Measurements from ENCODE around the gene CD207. TPM values are rescaled to one million over a fixed set of nuclear protein-coding genes. Genes with fewer than 3 reads are reported as not detected.

Gene CD207
- total and polyA plus RNA-seq, 8 donors, result 0.46 to 1.4 TPM; not detected in 6

- H3K4me1 ChIP-seq, result no peaks in the 10 kb centered on the region
- no peak overlapping the region for H3K27ac ChIP-seq
- TF ChIP-seq POLR2A (IDR thresholded peaks at IDR 0.05), result no peak
- no peak for DNase-seq
- no peak overlapping the region for H3K4me3 ChIP-seq
- no peaks in the 10 kb centered on the region for H3K9me3 ChIP-seq
- intact Hi-C loops (cut with DNase I; ENCODE audit: low total_unique reads), result no loop called here
- peaks cover 0 to 16% (median 0%) of the 10 kb centered on the region in 3 donors for H3K27me3 ChIP-seq
- 77 to 95% (median 84%) methylated on average over 4 to 5 of the region's 5 CpGs for WGBS, 5 donors
- no peaks in the 10 kb centered on the region for H3K36me3 ChIP-seq
Measured at GRCh38 chr2:70823249-70823648, 12.4 kb downstream of the CD207 start.

GRCh38 chr2:70822843-70823242 is 12.8 kb downstream of the CD207 start:
- intact Hi-C loops (cut with DNase I; ENCODE audit: low total_unique reads), result no loop called here
- DNase-seq, result no peak
- 54 to 91% (median 77%) methylated on average over 8 of the region's 8 CpGs for WGBS, 5 donors
- peaks cover 0 to 16% (median 0%) of the 10 kb centered on the region in 3 donors for H3K27me3 ChIP-seq
- H3K4me1 ChIP-seq, result no peaks in the 10 kb centered on the region
- TF ChIP-seq POLR2A (IDR thresholded peaks at IDR 0.05) (no peak), EP300 (IDR thresholded peaks at IDR 0.05) (no peak)
- H3K36me3 ChIP-seq, result no peaks in the 10 kb centered on the region
- H3K27ac ChIP-seq, result no peak overlapping the region
- H3K4me3 ChIP-seq, result no peak overlapping the region
- H3K9me3 ChIP-seq, result no peaks in the 10 kb centered on the region

GRCh38 chr2:70820499-70820898 is 15.1 kb downstream of the CD207 start, which contains the start of gene CLEC4F:
CLEC4F (minus strand) TSS chr2:70820599; CDS start chr2:70820523, 76 bp downstream.
- DNase-seq, result no peak
- TF ChIP-seq POLR2A (IDR thresholded peaks at IDR 0.05), result no peak
- no peak for TF ChIP-seq POLR2AphosphoS5 (IDR thresholded peaks at IDR 0.05)
- TF ChIP-seq EP300 (IDR thresholded peaks at IDR 0.05), result no peak
- TF ChIP-seq CTCF (IDR thresholded peaks at IDR 0.05), result no peak
- Histone ChIP-seq H3K36me3 (no peaks in the 10 kb centered on the region), H3K4me1 (no peaks in the 10 kb centered on the region), H3K4me3 (no peak within 1 kb of the TSS), H3K27ac (no peak within 1 kb of the TSS), H3K27me3 (peaks cover 0 to 16% (median 0%) of the 10 kb centered on the region in 3 donors), H3K9me3 (no peaks in the 10 kb centered on the region)
- WGBS, 5 donors, result 63 to 71% (median 69%) methylated on average over 7 of the region's 7 CpGs
- intact Hi-C loops (cut with DNase I; ENCODE audit: low total_unique reads), result no loop called here

DNA sequence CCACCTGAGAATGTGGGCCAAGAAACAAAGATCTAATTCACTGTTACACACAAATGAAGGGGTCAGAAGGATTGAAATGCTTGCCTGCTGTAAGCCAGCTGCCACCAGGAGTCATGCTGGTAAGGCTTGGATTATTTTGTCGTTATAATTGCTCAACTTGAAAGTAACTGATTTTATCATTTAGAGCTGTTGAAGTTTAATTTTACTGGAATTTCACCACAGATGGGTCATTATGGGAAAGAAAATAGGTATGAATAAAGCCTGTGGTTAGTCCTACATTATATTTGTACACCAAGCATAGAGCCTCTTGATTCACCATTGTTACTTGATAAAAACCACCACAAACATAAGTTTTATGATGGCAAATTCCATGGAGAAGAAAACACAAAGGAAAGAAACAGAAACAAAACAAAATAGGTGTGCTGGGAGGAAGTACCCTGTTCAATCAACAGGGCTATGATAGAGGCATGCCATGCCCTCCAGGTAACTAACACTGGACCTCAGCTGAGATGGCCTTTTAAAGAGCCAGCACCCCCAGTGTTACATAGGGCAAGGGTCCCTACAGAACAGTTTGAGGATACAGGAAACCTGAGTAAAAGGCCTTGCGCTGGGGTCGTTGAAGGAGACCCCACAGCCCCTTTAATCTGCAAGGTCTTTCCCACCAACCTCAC is 18.2 kb downstream of the CD207 start:
- intact Hi-C loops (cut with DNase I; ENCODE audit: low total_unique reads), result no loop called here
- H3K27me3 ChIP-seq, result peaks cover 0 to 21% (median 0%) of the 10 kb centered on the region in 3 donors
- no peak for DNase-seq
- H3K4me3 ChIP-seq, result no peak overlapping the region
- TF ChIP-seq POLR2AphosphoS5 (IDR thresholded peaks at IDR 0.05) (no peak), POLR2A (IDR thresholded peaks at IDR 0.05) (no peak), CTCF (IDR thresholded peaks at IDR 0.05) (no peak), EP300 (IDR thresholded peaks at IDR 0.05) (no peak)
- no peak overlapping the region for H3K27ac ChIP-seq
- WGBS, 5 donors, result 81 to 86% (median 85%) methylated on average over 3 of the region's 3 CpGs
- H3K4me1 ChIP-seq, result no peaks in the 10 kb centered on the region
- no peaks in the 10 kb centered on the region for H3K36me3 ChIP-seq
- H3K9me3 ChIP-seq, result no peaks in the 10 kb centered on the region

DNA sequence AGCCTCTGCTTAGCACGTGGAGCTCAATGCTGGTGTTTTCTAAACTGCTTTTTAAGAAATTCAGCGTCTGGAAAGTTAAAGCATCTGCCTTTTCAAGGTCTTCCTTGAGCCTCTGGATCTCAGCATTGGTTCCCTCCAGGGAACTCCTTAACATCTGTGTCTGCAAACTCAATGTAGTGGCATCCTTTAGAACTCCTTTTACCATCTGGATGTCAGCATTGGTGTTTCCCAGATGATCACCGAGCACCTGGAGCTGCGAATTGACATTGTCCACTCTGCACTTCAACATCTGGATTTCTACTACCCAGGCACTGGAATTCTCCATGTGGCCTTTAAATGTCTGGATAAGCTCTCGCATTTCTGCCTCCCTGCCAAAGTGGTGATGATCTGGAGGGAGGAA is 18.9 kb downstream of the CD207 start:
- Histone ChIP-seq H3K4me3 (no peak overlapping the region), H3K9me3 (no peaks in the 10 kb centered on the region), H3K27ac (no peak overlapping the region), H3K4me1 (no peaks in the 10 kb centered on the region), H3K36me3 (no peaks in the 10 kb centered on the region), H3K27me3 (peaks cover 0 to 21% (median 0%) of the 10 kb centered on the region in 3 donors)
- 74 to 84% (median 84%) methylated on average over 5 of the region's 5 CpGs for WGBS, 5 donors
- no peak for DNase-seq
- no peak for TF ChIP-seq POLR2A (IDR thresholded peaks at IDR 0.05)
- no peak for TF ChIP-seq EP300 (IDR thresholded peaks at IDR 0.05)
- no peak for TF ChIP-seq CTCF (IDR thresholded peaks at IDR 0.05)
- no peak for TF ChIP-seq POLR2AphosphoS5 (IDR thresholded peaks at IDR 0.05)
- intact Hi-C loops (cut with DNase I; ENCODE audit: low total_unique reads), result no loop called here
